ENCODE data around the gene NTRK1.

- no peak for TF ChIP-seq SPI1 (IDR thresholded peaks at IDR 0.05; ENCODE audit: low read depth, low read length)
- no peak for TF ChIP-seq POLR2A (IDR thresholded peaks at IDR 0.05; ENCODE audit: low read depth, low read length)
- no peak for TF ChIP-seq POLR2AphosphoS5 (IDR thresholded peaks at IDR 0.05; ENCODE audit: low read depth, low read length)
These were observed 65.5 kb downstream of the NTRK1 start for GRCh38 chr1:156926175-156926574.

Measured in GM12891 (cell line).